PFSK-1 (cell line): ENCODE data around the gene TMEM14B.

ENCODE experiments used
- FOXP2 ChIP-seq: optimal IDR thresholded peaks from 2 replicates; pipeline ENCODE3; 2011; ENCODE audit warnings: borderline replicate concordance, control low read depth, inconsistent platforms; ENCODE audit not compliant: insufficient read depth; ENCODE audit errors: extremely low read length, extremely low read depth
- SIN3A ChIP-seq: IDR thresholded peaks from 2 replicates; pipeline ENCODE4 v1.6.1; 2012; ENCODE audit warnings: mild to moderate bottlenecking, low read length, moderate library complexity, borderline replicate concordance; ENCODE audit not compliant: insufficient read depth
- TAF1 ChIP-seq: IDR thresholded peaks from 2 replicates; pipeline ENCODE4 v1.6.1; 2012; ENCODE audit warnings: low read length, control low read depth, borderline replicate concordance; ENCODE audit not compliant: insufficient read depth
- TF ChIP-seq, protein P1 (sequence below), 2 experiments: IDR thresholded peaks; 2 replicates each; pipeline versions ENCODE4 v1.6.1 to v1.8.0; 2011 to 2012; ENCODE audit warnings: low read depth in 2 of 2, low read length in 2 of 2, control low read depth in 1 of 2, inconsistent platforms in 1 of 2, mild to moderate bottlenecking in 1 of 2, moderate library complexity in 1 of 2; ENCODE audit not compliant: insufficient read depth in 1 of 2

TMEM14B gene

DNA sequence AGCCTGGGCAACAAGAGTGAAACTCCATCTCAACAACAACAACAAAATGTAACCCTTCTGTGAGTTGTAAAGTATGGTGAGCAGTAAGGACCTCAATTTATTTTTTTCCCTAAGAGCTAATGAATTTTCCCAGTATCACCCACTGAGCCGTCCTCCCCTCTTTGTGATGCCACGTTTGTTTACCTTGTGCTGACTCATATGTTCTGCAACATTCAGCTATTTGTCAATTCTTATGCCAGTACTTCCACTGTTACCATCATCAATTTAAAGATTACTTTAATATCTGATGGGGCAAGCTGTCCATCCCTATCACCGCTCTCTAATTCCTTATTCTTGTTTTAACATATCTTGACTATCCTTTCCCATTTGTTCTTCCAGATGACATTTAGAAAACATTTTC, 53.2 kb downstream of the TMEM14B start:
- TF ChIP-seq TAF1 (no peak), FOXP2 (no peak), SIN3A (no peak)
- TF ChIP-seq, protein P1, sequence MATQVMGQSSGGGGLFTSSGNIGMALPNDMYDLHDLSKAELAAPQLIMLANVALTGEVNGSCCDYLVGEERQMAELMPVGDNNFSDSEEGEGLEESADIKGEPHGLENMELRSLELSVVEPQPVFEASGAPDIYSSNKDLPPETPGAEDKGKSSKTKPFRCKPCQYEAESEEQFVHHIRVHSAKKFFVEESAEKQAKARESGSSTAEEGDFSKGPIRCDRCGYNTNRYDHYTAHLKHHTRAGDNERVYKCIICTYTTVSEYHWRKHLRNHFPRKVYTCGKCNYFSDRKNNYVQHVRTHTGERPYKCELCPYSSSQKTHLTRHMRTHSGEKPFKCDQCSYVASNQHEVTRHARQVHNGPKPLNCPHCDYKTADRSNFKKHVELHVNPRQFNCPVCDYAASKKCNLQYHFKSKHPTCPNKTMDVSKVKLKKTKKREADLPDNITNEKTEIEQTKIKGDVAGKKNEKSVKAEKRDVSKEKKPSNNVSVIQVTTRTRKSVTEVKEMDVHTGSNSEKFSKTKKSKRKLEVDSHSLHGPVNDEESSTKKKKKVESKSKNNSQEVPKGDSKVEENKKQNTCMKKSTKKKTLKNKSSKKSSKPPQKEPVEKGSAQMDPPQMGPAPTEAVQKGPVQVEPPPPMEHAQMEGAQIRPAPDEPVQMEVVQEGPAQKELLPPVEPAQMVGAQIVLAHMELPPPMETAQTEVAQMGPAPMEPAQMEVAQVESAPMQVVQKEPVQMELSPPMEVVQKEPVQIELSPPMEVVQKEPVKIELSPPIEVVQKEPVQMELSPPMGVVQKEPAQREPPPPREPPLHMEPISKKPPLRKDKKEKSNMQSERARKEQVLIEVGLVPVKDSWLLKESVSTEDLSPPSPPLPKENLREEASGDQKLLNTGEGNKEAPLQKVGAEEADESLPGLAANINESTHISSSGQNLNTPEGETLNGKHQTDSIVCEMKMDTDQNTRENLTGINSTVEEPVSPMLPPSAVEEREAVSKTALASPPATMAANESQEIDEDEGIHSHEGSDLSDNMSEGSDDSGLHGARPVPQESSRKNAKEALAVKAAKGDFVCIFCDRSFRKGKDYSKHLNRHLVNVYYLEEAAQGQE (IDR thresholded peaks at IDR 0.05; ENCODE audit: insufficient read depth in 1 of 2, low read depth in 2 of 2, low read length in 2 of 2), result no peak

DNA sequence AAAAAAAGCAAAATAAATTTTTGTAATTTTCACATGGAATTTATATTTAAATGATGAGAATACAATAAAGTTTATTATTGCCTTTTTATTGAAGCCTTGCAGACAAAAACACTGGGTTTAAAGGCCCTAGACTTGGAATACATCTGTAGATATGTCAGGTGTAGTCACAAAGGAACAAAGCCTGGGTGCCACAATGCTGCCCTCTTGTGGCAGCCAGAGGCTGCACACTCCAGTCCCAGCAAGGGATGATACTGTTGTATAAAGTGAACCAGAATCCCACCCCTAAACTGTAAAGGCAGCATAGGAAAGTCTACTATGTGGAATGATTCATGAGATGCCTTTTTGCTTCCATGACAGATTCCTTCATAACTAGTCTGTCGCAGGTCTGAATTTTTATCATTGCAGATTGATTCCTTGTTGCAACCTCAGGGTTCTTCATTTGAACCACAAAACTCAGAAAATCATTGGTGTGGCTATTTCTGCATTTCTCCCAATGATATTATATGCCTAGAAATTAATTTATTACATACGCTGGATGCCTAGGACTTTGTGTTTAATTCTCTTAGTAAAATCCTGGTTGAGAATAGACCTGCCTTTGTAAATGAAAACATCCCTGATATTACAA, 53.7 kb downstream of the TMEM14B start:
- no peak for TF ChIP-seq FOXP2
- no peak for TF ChIP-seq SIN3A
- TF ChIP-seq, protein P1 (IDR thresholded peaks at IDR 0.05; ENCODE audit: insufficient read depth in 1 of 2, low read depth in 2 of 2, low read length in 2 of 2), result no peak
